Kidney glomerular epithelial cell (primary cell): Measurements from ENCODE around the gene GDA.
"Not testable (repeated sequence)": the region's sequence is repeated elsewhere in the genome, so short reads cannot be mapped to it uniquely, and the experiment has no call there.

Source experiments
- DNase-seq: peaks from one replicate; lab custom pipeline; 2025; lab: John Stamatoyannopoulos, UW

GDA gene

GRCh38 chr9:72278959-72279358 lies 129.7 kb downstream of the GDA start:
- DNase-seq = no peak

GRCh38 chr9:72280913-72281500 lies 131.8 kb downstream of the GDA start:
- peak; percentile 60 for DNase-seq

- DNase-seq = no peak
Measured at GRCh38 chr9:72289401-72289800, 140.2 kb downstream of the GDA start.

- no peak for DNase-seq
Measured at GRCh38 chr9:72290311-72290710, 141.1 kb downstream of the GDA start.

GRCh38 chr9:72291576-72291975 lies 142.3 kb downstream of the GDA start:
- not testable (repeated sequence) for DNase-seq

- peak; percentile 80 for DNase-seq
Measured at GRCh38 chr9:72292256-72292682, 143.0 kb downstream of the GDA start.

- peak; percentile 36 for DNase-seq
Measured at GRCh38 chr9:72292874-72293607, 143.8 kb downstream of the GDA start.

- DNase-seq = peak; percentile 49
Measured at GRCh38 chr9:72294936-72295335, 145.7 kb downstream of the GDA start.

GRCh38 chr9:72297516-72297915 lies 148.3 kb downstream of the GDA start:
- no peak for DNase-seq

- no peak for DNase-seq
Measured at GRCh38 chr9:72299017-72299603, 149.9 kb downstream of the GDA start.

GRCh38 chr9:72300873-72301272 lies 151.6 kb downstream of the GDA start:
- no peak for DNase-seq
